Measurements from ENCODE around the gene PRLR.

DNA sequence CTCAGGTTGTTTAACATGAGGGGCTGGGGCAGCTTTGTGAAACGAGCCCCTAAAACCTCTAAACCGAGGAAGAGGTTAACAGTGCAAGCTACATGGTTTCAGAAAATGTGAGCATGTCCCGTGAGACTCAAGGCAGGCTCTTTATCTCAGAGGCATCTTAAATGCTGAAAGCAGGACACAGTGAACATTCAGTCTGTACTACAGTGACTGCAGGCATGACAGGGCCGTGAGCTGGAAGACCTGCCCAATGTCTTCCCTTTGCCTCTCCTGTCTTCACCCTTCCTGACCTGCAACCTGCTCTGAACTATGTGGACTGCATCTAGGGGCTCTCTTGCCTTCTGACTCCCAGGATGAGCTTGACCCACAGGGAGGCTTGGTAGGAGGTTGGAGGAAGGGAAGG lies 58.3 kb downstream of the PRLR start:
- TF ChIP-seq POLR2AphosphoS5 (IDR thresholded peaks at IDR 0.05; ENCODE audit: low read depth, low read length), result no peak
- no peak for TF ChIP-seq BRCA1 (IDR thresholded peaks at IDR 0.05; ENCODE audit: low read depth, low read length)
- no peak for TF ChIP-seq CREB1 (IDR thresholded peaks at IDR 0.05)
- no peak for TF ChIP-seq EGR1 (IDR thresholded peaks at IDR 0.05; ENCODE audit: borderline replicate concordance, low read depth, low read length)
- no peak for TF ChIP-seq TAF1 (IDR thresholded peaks at IDR 0.05; ENCODE audit: low read depth, low read length)
- TF ChIP-seq CHD2 (IDR thresholded peaks at IDR 0.05; ENCODE audit: low read length), result no peak
- TF ChIP-seq POLR2A (IDR thresholded peaks at IDR 0.05; ENCODE audit: control extremely low read depth in 1 of 2, low read depth in 2 of 2, low read length in 2 of 2), result no peak
- no peak for TF ChIP-seq EP300 (IDR thresholded peaks at IDR 0.05; ENCODE audit: borderline replicate concordance in 1 of 2, low read depth in 2 of 2, low read length in 2 of 2)
- TF ChIP-seq, protein P1, sequence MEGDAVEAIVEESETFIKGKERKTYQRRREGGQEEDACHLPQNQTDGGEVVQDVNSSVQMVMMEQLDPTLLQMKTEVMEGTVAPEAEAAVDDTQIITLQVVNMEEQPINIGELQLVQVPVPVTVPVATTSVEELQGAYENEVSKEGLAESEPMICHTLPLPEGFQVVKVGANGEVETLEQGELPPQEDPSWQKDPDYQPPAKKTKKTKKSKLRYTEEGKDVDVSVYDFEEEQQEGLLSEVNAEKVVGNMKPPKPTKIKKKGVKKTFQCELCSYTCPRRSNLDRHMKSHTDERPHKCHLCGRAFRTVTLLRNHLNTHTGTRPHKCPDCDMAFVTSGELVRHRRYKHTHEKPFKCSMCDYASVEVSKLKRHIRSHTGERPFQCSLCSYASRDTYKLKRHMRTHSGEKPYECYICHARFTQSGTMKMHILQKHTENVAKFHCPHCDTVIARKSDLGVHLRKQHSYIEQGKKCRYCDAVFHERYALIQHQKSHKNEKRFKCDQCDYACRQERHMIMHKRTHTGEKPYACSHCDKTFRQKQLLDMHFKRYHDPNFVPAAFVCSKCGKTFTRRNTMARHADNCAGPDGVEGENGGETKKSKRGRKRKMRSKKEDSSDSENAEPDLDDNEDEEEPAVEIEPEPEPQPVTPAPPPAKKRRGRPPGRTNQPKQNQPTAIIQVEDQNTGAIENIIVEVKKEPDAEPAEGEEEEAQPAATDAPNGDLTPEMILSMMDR (IDR thresholded peaks at IDR 0.05; ENCODE audit: control extremely low read depth in 1 of 3, insufficient read depth in 1 of 3, low read depth in 1 of 3, low read length in 3 of 3), result no peak
- TF ChIP-seq RAD21 (IDR thresholded peaks at IDR 0.05 in 1 of 2, conservative IDR thresholded peaks at IDR 0.05 in 1 of 2; ENCODE audit: low read depth in 2 of 2, low read length in 2 of 2), result no peak
- TF ChIP-seq JUN (IDR thresholded peaks at IDR 0.05; ENCODE audit: low read depth, low read length), result no peak
- TF ChIP-seq EZH2 (IDR thresholded peaks at IDR 0.05; ENCODE audit: low read depth, low read length, severe bottlenecking), result no peak
- no peak for TF ChIP-seq SIRT6 (IDR thresholded peaks at IDR 0.05; ENCODE audit: low read length)
- no peak for TF ChIP-seq CHD1 (IDR thresholded peaks at IDR 0.05; ENCODE audit: low read depth, low read length)
